Activated naive CD4-positive, alpha-beta T cell treated with anti-CD3 and anti-CD28 coated beads, Interleukin-2, amount 50 U/mL, for 72 hours (primary cell): ENCODE measurements around the gene SLC13A3. TPM values are rescaled to one million over a fixed set of nuclear protein-coding genes. Genes with fewer than 3 reads are reported as not detected.
"Not testable (repeated sequence)": the region's sequence is repeated elsewhere in the genome, so short reads cannot be mapped to it uniquely, and the experiment has no call there.

ENCODE experiments used
- ATAC-seq, 2 donors: fragments of 150-1000 bp; cut with Tn5 transposase; 2 replicates each; pipeline ENCODE4 v1.10.0; 2021; ENCODE audit warnings: mild to moderate bottlenecking in 2 of 2, moderate library complexity in 2 of 2
- DNase-seq, 2 donors: peaks; one replicate each; pipeline ENCODE4 v3.0.0; 2021 to 2022; ENCODE audit warnings: low spot score in 2 of 2
- H3K27ac Mint-ChIP-seq, 2 donors: one replicate each; pipeline ENCODE4 v1.8.0; 2022; ENCODE audit warnings: mild to moderate bottlenecking in 2 of 2, mixed read lengths in 2 of 2
- H3K36me3 Mint-ChIP-seq, 2 donors: one replicate each; pipeline ENCODE4 v1.8.0; 2022; ENCODE audit warnings: mixed read lengths in 2 of 2
- H3K9me3 Mint-ChIP-seq, 2 donors: one replicate each; pipeline ENCODE4 v1.8.0; 2022; ENCODE audit warnings: mixed read lengths in 2 of 2
- total RNA-seq, 2 donors: library from RNA; stranded (reverse); gene quantifications; one replicate each; pipeline ENCODE4 v1.2.3, GENCODE V29; 2022

SLC13A3 gene
- total RNA-seq, 2 donors from 2014 or later, result not detected

DNA sequence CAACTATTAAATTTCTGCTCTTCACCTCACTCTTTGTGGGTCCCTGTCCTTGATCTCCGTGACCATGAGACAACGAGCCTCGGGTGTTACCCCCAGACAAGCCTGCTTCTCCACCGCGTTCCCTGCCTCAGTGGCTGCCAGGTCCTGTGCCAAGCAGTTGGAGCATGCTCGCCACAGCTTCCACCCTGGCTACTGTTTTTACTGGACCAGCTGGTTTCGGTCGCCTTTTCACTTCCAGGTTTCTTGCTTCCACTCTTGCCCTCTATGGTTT, 32.3 kb upstream of the SLC13A3 start:
- ATAC-seq, result no peak
- Mint-ChIP-seq H3K36me3 (peaks cover 7 to 20% of the 10 kb centered on the region in 2 donors), H3K27ac (no peak overlapping the region), H3K9me3 (no peaks in the 10 kb centered on the region)
- no peak for DNase-seq

DNA sequence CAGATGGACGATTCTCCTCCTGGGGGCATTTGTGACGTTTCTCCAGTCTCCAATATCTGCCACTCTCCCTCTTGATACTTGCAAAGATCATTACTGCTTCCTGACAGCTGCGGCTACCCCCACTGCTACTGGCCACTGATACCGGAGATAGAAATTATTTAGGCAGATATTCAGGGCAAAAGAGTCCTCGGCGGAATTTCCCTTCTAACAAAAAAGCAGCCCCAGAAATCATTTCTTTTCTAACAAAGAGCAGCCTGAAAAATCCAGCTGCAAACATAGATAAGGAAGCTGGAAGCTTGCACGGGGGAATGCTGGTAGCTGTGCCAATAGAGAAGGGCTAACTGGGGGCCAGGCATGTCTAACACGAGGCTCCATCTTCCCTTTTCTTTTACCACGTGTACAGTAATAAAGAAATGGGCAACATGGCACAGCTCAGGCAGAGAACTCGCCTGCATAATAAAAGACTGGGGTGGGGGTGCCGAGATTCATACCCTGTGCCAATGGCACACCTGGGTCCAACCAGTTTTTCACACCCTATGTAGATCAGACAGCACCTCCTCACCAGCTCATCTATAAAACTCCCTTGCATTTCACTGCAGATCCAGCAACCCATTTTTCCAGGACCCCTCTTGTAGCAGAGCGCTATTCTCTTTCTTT, 31.9 kb upstream of the SLC13A3 start:
- H3K27ac Mint-ChIP-seq, result no peak overlapping the region
- peaks cover 3 to 17% of the 10 kb centered on the region in 2 donors for H3K36me3 Mint-ChIP-seq
- no peaks in the 10 kb centered on the region for H3K9me3 Mint-ChIP-seq
- DNase-seq, result no peak
- no peak for ATAC-seq

DNA sequence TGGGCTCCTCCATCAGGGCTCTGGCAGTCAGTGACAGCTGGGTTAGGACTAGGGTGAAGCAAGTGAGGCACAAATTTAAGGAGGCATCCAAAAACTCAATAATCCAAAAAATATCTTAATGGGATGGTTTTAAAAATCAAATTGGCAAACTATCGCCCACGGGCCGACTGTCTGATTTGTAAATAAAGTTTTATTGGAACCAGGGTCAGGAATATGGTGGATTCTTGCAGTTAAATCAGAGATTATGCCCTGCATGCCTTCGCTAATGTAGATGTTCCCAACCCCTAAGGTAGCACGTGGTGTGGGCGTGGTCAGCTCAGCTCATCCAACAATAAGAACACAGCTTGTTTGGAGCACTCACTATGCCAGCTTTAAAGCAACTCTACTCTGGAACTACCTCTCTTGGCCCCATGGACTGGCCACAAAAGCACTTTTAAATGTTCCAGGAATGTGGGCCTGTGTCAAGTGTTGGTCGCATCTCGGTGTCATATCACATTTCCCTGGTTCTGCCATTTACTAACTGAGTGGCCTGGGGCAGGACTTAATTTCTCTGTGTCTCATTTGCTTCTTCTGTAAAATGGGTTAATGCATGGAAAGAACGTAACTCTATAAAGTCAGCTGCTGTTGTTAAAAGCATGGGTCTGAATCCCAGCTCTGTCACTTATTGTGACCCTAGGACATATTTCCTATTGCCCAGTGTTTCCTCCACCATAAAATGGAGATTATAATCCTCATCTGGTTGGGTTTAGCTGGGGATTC, 31.0 kb upstream of the SLC13A3 start:
- ATAC-seq (no peak), DNase-seq (no peak)
- Mint-ChIP-seq H3K27ac (no peak overlapping the region), H3K36me3 (peaks cover 0 to 17% of the 10 kb centered on the region in 2 donors), H3K9me3 (no peaks in the 10 kb centered on the region)

DNA sequence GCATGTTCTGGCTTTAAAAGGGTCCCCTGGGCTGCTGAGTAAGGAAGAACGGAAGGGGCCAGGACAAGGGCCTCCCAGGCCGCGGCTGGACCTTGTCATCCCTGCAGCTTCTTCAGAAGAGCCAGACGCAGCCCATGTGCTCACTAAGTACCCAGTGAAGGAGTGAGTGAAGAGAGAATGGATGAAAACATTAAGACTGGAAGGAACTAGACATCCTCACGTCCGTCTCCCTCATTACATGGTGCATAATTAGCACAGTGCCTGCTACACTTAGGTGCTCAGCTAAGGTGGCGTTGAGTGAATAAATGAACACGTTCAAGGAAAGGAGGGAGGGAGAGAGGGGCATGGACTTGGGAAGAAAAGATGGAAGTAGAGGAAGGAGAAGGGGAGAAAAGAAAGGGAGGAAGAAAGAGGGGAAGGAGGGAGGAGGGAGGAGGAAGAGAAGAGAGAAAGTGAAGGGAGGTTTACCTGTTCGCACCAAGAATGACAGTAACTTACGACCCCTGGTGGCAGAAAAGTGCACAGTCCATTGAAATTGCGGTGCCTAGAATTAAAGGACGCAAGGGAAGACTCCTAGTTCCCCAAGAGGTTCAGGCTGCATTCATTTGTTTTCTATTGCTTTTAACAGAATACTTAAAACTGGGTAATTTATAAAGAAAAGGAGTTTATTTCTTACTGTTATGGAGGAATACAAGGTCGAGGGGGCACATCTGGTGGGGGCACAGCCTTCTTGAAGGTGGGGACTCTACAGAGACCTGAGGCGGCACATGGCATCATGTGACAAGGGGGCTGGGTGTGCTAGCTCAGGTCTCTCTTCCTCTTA, 30.0 kb upstream of the SLC13A3 start:
- Mint-ChIP-seq H3K36me3 (peaks cover 0 to 11% of the 10 kb centered on the region in 2 donors), H3K27ac (peak overlapping the region; percentile 8 to 27)
- DNase-seq, result peak in 1 of 2 donors; percentile 80

DNA sequence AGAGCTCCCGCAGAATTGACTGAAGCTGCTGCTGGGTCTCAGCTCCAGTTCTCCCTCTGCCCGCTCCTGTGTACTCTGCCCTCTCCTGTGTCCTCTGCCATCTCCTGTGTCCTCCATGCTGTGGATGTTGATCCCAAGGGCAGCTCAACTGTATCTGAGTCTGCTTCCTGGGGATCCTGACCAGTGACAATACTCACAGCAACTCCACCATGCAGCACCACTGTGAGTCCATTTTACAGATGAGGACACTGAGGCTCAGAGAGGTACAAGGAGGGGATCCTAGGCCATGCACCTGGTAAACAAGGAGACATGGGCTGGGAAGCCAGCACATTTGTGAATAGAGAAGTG, 29.4 kb upstream of the SLC13A3 start:
- peaks cover 0 to 5% of the 10 kb centered on the region in 2 donors for H3K36me3 Mint-ChIP-seq
- DNase-seq, result no peak
- H3K9me3 Mint-ChIP-seq, result no peaks in the 10 kb centered on the region
- ATAC-seq, result no peak
- peak overlapping the region; percentile 26 to 27 for H3K27ac Mint-ChIP-seq

More for the DNA sequence above, 30.0 kb upstream of the SLC13A3 start:
- no peaks in the 10 kb centered on the region for H3K9me3 Mint-ChIP-seq
- ATAC-seq, result peak; percentile 73 to 76

DNA sequence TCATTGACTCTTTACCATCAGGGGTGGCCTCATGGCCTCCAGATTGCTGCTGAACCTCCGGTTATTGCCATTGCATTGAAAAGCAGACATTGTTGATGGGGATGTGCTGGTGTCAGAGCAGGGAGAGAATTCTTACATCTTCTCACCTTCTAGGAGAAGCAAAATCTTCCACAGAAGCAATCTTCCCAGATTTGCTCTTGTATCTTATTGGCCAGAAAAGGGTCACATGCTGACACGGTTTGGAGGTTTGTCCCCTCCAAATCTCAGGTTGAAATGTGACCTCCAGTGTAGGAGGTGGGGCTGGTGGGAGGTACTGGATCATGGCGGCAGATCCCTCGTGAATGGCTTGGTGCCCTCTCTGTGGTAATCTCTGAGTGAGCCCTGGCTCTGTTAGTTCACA, 27.3 kb upstream of the SLC13A3 start:
- DNase-seq, result no peak
- H3K9me3 Mint-ChIP-seq, result no peaks in the 10 kb centered on the region
- H3K27ac Mint-ChIP-seq, result no peak overlapping the region
- ATAC-seq, result no peak
- no peaks in the 10 kb centered on the region for H3K36me3 Mint-ChIP-seq

DNA sequence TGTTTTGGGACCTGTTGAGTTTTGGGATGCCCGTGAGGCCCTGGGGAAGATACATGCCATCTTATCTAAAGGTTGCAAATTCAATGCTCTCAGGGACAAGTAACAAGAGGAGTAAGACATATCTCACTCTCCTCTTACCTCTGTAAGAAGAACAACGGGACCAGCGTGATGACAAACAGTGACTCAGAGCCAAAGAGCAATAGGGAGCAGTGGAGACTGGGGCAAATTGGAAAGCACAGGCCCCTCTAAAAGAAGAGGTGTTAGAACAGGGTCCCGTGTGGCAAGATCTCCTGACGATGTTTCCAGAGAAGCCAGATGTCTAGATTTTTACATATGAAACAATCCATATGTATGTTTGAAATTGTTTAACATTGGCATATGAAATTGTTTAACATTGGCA, 26.3 kb upstream of the SLC13A3 start:
- Mint-ChIP-seq H3K36me3 (no peaks in the 10 kb centered on the region), H3K9me3 (no peaks in the 10 kb centered on the region), H3K27ac (no peak overlapping the region)
- ATAC-seq (no peak), DNase-seq (no peak)

DNA sequence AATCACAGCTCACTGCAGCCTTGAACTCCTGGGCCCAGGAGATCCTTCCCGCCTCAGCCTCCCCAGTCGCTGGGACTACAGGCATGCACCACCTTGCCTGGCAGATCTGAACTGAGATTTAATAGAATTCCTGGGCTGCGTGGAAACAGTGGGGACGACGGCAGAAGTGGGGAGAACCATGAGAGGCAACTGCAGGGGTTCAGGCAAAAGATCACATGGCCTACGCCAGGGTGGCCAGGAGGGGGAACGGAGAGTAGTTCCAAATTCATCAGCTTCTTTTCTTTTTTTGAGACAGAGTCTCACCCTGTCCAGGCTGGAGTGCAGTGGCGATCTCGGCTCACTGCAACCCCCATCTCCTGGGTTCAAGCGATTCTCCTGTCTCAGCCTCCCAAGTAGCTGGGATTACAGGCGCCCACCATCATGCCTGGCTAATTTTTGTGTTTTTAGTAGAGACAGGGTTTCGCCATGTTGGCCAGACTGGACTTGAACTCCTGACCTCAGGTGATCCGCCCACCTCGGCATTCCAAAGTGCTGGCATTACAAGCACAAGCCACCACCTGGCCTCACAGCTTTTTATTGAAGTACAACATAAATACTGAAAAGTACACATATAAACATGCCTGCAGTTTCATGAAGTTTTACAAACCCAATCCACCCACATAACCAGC, 25.5 kb upstream of the SLC13A3 start:
- not testable (repeated sequence) for H3K36me3 Mint-ChIP-seq, DNase-seq, ATAC-seq, H3K27ac Mint-ChIP-seq, H3K9me3 Mint-ChIP-seq

DNA sequence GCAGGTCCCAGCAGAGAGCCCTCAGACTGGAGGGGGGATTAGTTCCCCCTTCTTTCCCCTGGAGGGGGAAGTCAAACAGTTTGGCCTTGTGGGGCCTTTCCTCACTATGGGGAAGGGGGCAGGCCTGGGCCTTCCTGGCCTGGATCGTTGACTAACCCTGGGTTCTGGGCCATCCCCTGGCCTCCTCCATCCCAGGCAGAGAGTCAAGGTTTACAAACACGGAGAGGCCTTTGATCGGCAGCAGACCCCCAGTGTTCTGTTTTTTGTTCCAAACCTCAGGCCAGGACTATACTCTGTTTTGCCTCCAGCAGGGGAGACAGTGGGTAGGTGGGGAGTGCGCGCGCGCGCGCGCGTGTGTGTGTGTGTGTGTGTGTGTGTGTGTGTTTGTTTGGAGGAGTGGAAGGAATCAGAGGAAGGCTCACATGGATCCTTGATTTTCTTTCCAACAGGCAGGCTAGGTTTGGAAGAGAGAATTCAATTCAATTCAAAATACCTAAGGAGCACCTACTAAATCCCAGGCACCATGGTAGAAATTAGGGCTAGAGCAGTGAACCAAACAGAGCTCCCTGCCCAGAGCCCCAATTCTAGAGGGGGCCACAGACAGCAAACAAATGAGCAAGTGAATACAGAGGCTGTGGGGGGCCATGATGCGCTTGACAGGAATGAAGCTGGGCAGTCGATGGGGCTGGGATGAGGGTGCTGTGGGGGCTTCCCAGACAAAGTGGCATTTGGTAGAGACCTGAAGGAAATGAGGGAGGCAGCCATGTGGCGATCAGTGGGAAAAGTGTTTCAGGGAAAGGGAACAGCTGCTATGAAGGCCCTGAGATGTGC, 23.2 kb upstream of the SLC13A3 start:
- peaks cover 13 to 14% of the 10 kb centered on the region in 2 donors for H3K36me3 Mint-ChIP-seq
- ATAC-seq, result no peak
- H3K27ac Mint-ChIP-seq, result no peak overlapping the region
- H3K9me3 Mint-ChIP-seq, result peaks cover 3 to 17% of the 10 kb centered on the region in 2 donors
- DNase-seq, result no peak

DNA sequence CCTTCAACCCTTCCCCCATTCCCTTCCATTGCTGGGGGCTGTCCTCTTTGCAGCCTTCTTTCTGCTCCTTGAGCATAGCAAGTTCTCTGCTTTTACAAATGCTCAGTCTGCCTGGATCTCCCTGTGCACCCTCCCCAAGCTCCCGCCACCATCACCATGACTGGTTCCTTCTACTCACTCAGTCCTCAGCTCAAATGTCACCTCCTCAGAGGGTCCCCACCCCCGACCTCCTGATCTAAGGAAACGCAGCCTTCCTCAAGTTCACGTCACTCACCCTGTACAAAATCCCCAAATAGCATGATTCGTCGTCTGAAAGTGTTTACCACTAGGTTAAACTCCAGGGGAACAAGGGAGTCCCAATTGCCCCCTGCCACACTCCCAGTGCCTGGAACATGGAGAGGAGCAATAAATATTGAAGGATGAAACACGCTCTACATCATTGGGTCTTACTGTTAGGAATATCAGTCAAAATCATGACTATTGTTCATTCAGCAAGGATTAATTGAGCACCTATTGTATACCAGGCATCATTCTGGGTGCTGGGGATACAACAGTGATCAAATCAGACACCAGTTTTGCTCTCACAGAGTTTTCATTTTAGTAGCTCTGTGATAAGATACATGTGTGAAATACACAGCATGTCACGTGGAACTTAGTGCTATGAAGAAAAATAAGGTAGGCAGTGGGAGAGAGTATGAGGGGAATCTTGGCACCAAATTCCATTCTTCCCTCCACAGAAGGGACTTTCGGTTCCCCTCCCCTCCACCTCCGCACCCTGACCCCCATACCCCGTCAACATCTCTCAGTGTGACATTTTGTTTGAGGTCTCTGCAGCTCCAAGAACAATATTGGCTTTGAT, 22.4 kb upstream of the SLC13A3 start:
- Mint-ChIP-seq H3K9me3 (peaks cover 3 to 17% of the 10 kb centered on the region in 2 donors), H3K27ac (no peak overlapping the region), H3K36me3 (peaks cover 13 to 14% of the 10 kb centered on the region in 2 donors)
- DNase-seq (no peak), ATAC-seq (no peak)

DNA sequence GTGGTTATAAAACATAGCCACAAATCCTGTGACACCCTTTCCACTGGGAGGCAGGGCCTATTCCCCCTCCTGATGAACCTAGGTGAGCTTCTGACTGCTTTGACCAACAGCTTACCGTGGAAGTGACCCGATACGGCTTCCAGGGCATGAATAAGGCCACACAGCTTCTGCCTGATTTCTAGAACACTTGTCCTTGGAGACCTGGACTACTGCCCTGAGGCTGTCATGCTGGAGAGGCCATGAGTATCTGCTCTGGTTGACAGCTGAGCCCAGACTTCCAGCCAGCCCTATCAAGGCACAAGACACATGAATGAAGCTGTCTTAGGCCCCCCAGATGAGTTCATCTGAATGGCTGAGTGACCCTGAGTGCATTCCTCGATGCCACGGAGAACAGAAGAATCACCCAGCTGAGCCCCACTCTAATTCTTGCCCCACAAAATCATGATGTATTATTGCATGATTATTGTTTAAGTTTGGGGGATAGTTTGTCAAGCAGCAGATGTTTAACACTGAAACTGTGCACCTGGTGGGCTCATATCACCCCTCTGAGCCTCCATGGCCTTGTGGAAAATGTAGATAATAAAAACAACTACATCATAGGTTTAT, 21.4 kb upstream of the SLC13A3 start:
- Mint-ChIP-seq H3K27ac (no peak overlapping the region), H3K36me3 (peaks cover 13 to 14% of the 10 kb centered on the region in 2 donors), H3K9me3 (peaks cover 3 to 17% of the 10 kb centered on the region in 2 donors)
- ATAC-seq (no peak), DNase-seq (no peak)

DNA sequence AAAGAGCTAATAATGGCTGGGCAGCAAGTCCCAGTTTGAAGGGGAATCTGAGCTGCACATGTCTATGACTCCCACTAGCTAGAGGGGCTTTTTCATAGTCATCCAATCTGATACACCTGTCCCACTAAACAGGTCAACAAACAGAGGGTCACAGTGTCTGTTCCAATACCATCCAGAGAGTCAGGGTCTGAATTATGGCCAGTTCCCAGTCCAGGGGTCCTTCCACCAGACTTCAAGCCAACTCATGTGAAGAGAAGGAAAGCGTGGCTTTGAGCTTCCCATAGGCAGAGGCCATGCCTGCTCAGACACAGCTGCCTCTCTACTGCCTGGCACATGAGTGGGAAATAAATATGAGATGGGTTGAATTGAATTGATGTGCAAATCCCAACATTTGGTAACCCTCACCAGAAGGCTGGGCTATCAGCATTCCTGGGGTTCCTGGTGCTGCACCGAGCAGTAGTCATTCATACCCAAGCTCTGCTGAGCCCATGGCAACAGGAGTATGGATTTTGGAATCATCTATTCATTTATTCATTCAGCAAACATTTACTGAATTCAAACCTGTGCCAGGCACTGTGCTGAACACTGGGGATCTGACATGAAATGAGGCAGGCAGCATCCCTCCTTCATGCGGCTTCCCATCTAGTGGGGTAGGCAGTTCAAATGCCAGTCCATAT, 20.7 kb upstream of the SLC13A3 start:
- ATAC-seq (no peak), DNase-seq (no peak)
- H3K9me3 Mint-ChIP-seq, result peaks cover 3 to 17% of the 10 kb centered on the region in 2 donors
- no peak overlapping the region for H3K27ac Mint-ChIP-seq
- peaks cover 13 to 14% of the 10 kb centered on the region in 2 donors for H3K36me3 Mint-ChIP-seq

DNA sequence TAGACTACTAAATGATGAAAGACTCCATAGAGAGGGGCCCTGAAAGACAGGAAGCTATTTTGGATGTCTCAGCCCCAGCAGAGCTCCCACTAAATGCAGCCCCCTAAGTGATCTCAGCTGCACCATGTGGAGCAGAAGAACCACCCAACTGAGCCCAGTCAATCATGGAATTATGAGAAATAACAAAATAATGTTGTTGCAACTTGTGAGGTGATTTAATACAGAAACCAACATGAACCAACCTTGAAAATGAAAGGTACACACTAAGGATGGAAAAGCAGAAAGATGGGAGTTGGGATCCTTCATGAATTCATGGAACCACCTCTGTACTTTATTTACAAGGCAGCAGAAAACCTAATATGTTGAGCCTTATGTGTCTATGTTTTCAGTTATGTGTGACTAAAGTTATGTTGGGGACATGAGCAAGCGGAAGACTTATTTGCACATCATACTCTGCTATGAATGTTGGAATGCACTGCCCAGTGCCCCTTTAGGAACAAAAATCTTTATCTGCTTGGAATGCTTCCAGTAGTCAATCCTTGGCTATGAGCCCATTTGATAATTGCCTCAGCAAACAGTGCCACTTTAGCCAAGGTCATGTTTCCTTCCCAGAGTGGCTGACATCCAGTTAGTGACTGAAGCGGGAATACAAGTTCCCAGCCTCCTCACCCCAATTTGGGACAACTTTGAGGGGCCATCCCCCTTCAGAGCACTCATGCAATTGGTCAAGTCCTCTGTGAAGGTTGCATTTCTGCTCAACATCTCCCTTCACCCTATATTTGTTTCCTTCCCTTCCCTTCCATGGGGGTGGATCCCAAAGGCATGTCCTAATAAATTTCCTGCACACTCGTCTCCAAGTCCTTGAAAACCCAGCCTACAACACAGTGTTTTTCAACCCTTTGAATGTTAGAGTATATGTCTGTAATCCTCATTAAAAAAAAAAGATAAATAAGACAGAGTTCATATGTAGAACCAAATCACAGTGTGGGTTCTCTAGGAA, 19.6 kb upstream of the SLC13A3 start:
- H3K27ac Mint-ChIP-seq, result no peak overlapping the region
- peaks cover 13 to 14% of the 10 kb centered on the region in 2 donors for H3K36me3 Mint-ChIP-seq
- no peak for DNase-seq
- H3K9me3 Mint-ChIP-seq, result peaks cover 3 to 17% of the 10 kb centered on the region in 2 donors
- ATAC-seq, result no peak

DNA sequence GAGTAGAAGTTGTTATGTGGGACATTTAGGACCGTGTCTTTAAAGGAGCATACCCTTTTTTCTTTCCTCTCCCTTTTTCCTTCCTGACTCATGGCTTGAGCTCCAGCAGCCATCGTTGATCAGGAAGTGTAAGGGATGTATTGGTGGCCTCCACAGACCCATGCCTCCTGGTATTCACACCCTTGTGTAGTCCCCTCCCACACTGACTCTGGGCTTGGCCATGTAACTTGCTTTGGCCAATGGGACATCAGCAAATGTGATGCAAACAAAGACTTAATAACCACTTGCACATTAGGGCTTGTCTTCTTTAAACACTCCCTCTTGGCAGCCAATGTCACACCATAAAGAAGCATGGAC, 18.9 kb upstream of the SLC13A3 start:
- DNase-seq (no peak), ATAC-seq (no peak)
- peaks cover 13 to 14% of the 10 kb centered on the region in 2 donors for H3K36me3 Mint-ChIP-seq
- no peak overlapping the region for H3K27ac Mint-ChIP-seq
- peaks cover 3 to 17% of the 10 kb centered on the region in 2 donors for H3K9me3 Mint-ChIP-seq
